ENCODE data around the gene SZT2.
A peak's percentile ranks its signal among the peaks of the same experiment; 100 is the strongest.
"Not testable (repeated sequence)": the region's sequence is repeated elsewhere in the genome, so short reads cannot be mapped to it uniquely, and the experiment has no call there.

The SZT2 gene

GRCh38 chr1:43392702-43393101, 3.0 kb downstream of the SZT2 start:
- DNase-seq, result no peak

- DNase-seq, result no peak
Observed at GRCh38 chr1:43395523-43395922, 5.8 kb downstream of the SZT2 start.

- DNase-seq, result peak; percentile 38
Observed at GRCh38 chr1:43396059-43396458, 6.4 kb downstream of the SZT2 start.

- DNase-seq, result no peak
Observed at GRCh38 chr1:43398227-43398626, 8.5 kb downstream of the SZT2 start.

- DNase-seq, result not testable (repeated sequence)
Observed at GRCh38 chr1:43400441-43400840, 10.7 kb downstream of the SZT2 start.

- DNase-seq, result peak; percentile 38
Observed at GRCh38 chr1:43402089-43402865, 12.6 kb downstream of the SZT2 start.

- DNase-seq, result no peak
Observed at GRCh38 chr1:43404353-43404752, 14.7 kb downstream of the SZT2 start.

- DNase-seq, result peak; percentile 41
Observed at GRCh38 chr1:43405219-43405875, 15.6 kb downstream of the SZT2 start.

- DNase-seq, result no peak
Observed at GRCh38 chr1:43405876-43406234, 16.2 kb downstream of the SZT2 start.

GRCh38 chr1:43410571-43410970, 20.9 kb downstream of the SZT2 start:
- DNase-seq, result no peak

- DNase-seq, result not testable (repeated sequence)
Observed at GRCh38 chr1:43413426-43413825, 23.7 kb downstream of the SZT2 start.

GRCh38 chr1:43414634-43415223, 25.0 kb downstream of the SZT2 start:
- DNase-seq, result peak; percentile 82

- no peak for DNase-seq
Observed at GRCh38 chr1:43415901-43416300, 26.2 kb downstream of the SZT2 start.

- DNase-seq, result no peak
Observed at GRCh38 chr1:43418858-43419257, 29.2 kb downstream of the SZT2 start.

- no peak for DNase-seq
Observed at GRCh38 chr1:43419627-43420425, 30.1 kb downstream of the SZT2 start.

GRCh38 chr1:43420874-43421273, 31.2 kb downstream of the SZT2 start:
- DNase-seq, result no peak

- DNase-seq, result no peak
Observed at GRCh38 chr1:43421396-43421795, 31.7 kb downstream of the SZT2 start.

- DNase-seq, result no peak
Observed at GRCh38 chr1:43421976-43422750, 32.5 kb downstream of the SZT2 start.

- no peak for DNase-seq
Observed at GRCh38 chr1:43422995-43423671, 33.4 kb downstream of the SZT2 start.

GRCh38 chr1:43423672-43424550, 34.2 kb downstream of the SZT2 start:
- DNase-seq, result no peak

- DNase-seq, result no peak
Observed at GRCh38 chr1:43425045-43425444, 35.3 kb downstream of the SZT2 start.
